ENCODE results near the gene SLC6A20. TPM values are rescaled to one million over a fixed set of nuclear protein-coding genes. Genes with fewer than 3 reads are reported as not detected.

Gene SLC6A20
- total and polyA plus RNA-seq, 2 of the 13 experiments (the other 11 are each of a cell fraction or from before 2014, with no cell fraction given), result not detected

DNA sequence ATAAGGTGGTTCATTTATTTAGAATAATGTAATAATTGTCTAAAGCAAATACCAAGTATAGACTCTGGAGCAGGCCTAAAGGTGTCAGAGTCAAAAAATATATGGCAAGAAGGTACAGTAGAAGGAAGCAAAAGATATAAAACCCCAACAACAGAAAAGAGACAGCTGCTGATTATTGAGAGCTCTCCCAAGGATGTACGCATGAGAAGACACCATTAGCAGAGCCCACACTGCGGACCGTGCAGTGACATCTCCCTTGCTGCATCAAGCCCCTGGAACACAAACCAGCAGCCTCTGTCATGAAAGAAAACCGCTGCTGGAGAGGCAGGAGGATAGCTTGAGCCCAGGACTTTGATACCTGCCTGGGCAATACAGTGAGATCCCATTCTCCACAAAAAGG is 18.0 kb upstream of the SLC6A20 start:
- ChIA-PET POLR2A (no interaction called here), CTCF (ENCODE audit: low intra/inter-chr PET ratio, low total read pairs) (no interaction called here)
- Histone ChIP-seq H3K9me3 (ENCODE audit: low read length) (peaks cover 7% of the 10 kb centered on the region; the same call in 1 of the 2 replicates), H4K20me1 (ENCODE audit: insufficient read depth, low read length) (no peaks in the 10 kb centered on the region), H3K4me1 (ENCODE audit: insufficient read depth, low read length) (no peaks in the 10 kb centered on the region), H3K9ac (ENCODE audit: insufficient read depth, low read depth, low read length) (no peak overlapping the region), H2AFZ (ENCODE audit: low read length) (no peak overlapping the region), H3K4me3 (replicated peaks in 1 of 3; ENCODE audit: insufficient read depth in 1 of 3, low read depth in 2 of 3, low read length in 3 of 3) (no peak overlapping the region), H3K27ac (ENCODE audit: extremely low read length, insufficient read depth, low read length) (no peak overlapping the region), H3K4me2 (ENCODE audit: low read depth, low read length) (no peak overlapping the region), H3K27me3 (ENCODE audit: control insufficient read depth in 1 of 2, insufficient read depth in 2 of 2, low read length in 2 of 2) (no peaks in the 10 kb centered on the region), H3K36me3 (replicated peaks in 1 of 2; ENCODE audit: control insufficient read depth in 1 of 2, insufficient read depth in 2 of 2, low read length in 2 of 2) (no peaks in the 10 kb centered on the region; a peak in 1 of 5 replicates), H3K79me2 (ENCODE audit: insufficient read depth, low read length) (no peaks in the 10 kb centered on the region)
- WGBS (ENCODE audit: low lambda C conversion rate), result 72% methylated on average over 4 of the region's 4 CpGs
- no TSS peak for BruUV-seq (replicated peaks)
- FAIRE-seq (no peak), ATAC-seq (no peak), DNase-seq (ENCODE audit: low spot score) (no peak)
- TF ChIP-seq IKZF1 (IDR thresholded peaks at IDR 0.05), result no peak
- no peak for TF ChIP-seq ETS1 (CRISPR knock-in tag; IDR thresholded peaks at IDR 0.05)
- no peak for TF ChIP-seq NR2F2 (IDR thresholded peaks at IDR 0.05; ENCODE audit: borderline replicate concordance, low read depth)
- no peak for TF ChIP-seq ZNF430 (CRISPR knock-in tag; IDR thresholded peaks at IDR 0.05)
- no peak for TF ChIP-seq TCF12 (IDR thresholded peaks at IDR 0.05)
- no peak for TF ChIP-seq TCF12 (CRISPR knock-in tag; IDR thresholded peaks at IDR 0.05)
- no peak for TF ChIP-seq ZNF562 (CRISPR knock-in tag; IDR thresholded peaks at IDR 0.05; ENCODE audit: borderline replicate concordance)
- no peak for TF ChIP-seq GATAD2A (CRISPR knock-in tag; IDR thresholded peaks at IDR 0.05)
- intact Hi-C loops (cut with micrococcal nuclease; ENCODE audit: unreplicated experiment) (no loop called here), in situ Hi-C loops (cut with HindIII; ENCODE audit: extremely low pct_ligation_motif_present, low pct_unique_long_range_greater_than_20kb) (no loop called here)
